Loucy (cell line): ENCODE data around the gene FETUB.

Experiments
- EZH2phosphoT487 ChIP-seq: fragments of 200-600 bp; IDR thresholded peaks from 2 replicates; pipeline ENCODE4 v1.6.1; 2018; ENCODE audit warnings: antibody characterized with exemption, mild to moderate bottlenecking, moderate library complexity, borderline replicate concordance
- TF ChIP-seq, protein P1 (sequence below): fragments of 200-600 bp; sonication (generic); conservative IDR thresholded peaks from 2 replicates; pipeline ENCODE4 v1.5.1; 2014; ENCODE audit warnings: mild to moderate bottlenecking, antibody characterized with exemption, low read length

GRCh38 chr3:186679151-186679550, 39.0 kb downstream of the FETUB start:
- TF ChIP-seq, protein P1, sequence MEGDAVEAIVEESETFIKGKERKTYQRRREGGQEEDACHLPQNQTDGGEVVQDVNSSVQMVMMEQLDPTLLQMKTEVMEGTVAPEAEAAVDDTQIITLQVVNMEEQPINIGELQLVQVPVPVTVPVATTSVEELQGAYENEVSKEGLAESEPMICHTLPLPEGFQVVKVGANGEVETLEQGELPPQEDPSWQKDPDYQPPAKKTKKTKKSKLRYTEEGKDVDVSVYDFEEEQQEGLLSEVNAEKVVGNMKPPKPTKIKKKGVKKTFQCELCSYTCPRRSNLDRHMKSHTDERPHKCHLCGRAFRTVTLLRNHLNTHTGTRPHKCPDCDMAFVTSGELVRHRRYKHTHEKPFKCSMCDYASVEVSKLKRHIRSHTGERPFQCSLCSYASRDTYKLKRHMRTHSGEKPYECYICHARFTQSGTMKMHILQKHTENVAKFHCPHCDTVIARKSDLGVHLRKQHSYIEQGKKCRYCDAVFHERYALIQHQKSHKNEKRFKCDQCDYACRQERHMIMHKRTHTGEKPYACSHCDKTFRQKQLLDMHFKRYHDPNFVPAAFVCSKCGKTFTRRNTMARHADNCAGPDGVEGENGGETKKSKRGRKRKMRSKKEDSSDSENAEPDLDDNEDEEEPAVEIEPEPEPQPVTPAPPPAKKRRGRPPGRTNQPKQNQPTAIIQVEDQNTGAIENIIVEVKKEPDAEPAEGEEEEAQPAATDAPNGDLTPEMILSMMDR = no peak
- TF ChIP-seq EZH2phosphoT487 = no peak
